ENCODE measurements around the gene GALNT11. TPM values are rescaled to one million over a fixed set of nuclear protein-coding genes. Genes with fewer than 3 reads are reported as not detected.
A peak's percentile ranks its signal among the peaks of the same experiment; 100 is the strongest.

GALNT11 gene
- total and polyA plus RNA-seq, 11 donors = 10.6 to 28.8 (median 22.0) TPM

DNA sequence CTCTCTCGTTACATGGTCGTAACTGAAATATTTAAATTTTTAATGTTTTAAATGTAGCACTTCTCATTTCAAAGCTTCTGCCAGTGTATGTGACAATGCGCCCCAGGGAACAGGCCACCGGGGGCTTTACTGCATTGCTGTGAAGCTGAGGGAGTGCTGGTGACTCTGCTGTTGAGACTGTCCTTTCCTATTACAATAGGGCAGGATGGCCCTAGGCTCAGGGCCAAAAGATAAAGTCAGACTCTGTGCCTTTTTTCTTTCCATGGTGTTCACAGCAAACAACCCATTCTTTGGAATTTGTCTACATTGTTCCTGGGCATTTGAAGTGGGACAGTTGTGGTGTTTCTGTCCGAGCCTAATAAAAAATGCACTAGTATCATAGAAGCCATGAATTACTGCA lies 107.3 kb downstream of the GALNT11 start:
- TF ChIP-seq, protein P1, sequence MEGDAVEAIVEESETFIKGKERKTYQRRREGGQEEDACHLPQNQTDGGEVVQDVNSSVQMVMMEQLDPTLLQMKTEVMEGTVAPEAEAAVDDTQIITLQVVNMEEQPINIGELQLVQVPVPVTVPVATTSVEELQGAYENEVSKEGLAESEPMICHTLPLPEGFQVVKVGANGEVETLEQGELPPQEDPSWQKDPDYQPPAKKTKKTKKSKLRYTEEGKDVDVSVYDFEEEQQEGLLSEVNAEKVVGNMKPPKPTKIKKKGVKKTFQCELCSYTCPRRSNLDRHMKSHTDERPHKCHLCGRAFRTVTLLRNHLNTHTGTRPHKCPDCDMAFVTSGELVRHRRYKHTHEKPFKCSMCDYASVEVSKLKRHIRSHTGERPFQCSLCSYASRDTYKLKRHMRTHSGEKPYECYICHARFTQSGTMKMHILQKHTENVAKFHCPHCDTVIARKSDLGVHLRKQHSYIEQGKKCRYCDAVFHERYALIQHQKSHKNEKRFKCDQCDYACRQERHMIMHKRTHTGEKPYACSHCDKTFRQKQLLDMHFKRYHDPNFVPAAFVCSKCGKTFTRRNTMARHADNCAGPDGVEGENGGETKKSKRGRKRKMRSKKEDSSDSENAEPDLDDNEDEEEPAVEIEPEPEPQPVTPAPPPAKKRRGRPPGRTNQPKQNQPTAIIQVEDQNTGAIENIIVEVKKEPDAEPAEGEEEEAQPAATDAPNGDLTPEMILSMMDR (IDR thresholded peaks at IDR 0.05) = no peak
- no peak for TF ChIP-seq POLR2A (IDR thresholded peaks at IDR 0.05)
- Histone ChIP-seq H3K27ac (no peak overlapping the region), H3K27me3 (no peaks in the 10 kb centered on the region), H3K4me1 (peaks cover 0 to 22% (median 4%) of the 10 kb centered on the region in 12 donors), H3K4me3 (no peak overlapping the region), H3K9me3 (no peaks in the 10 kb centered on the region), H3K36me3 (peaks cover 0 to 89% (median 54%) of the 10 kb centered on the region in 9 donors)
- ATAC-seq (peak in 2 of 4 donors; percentile 37 to 46), DNase-seq (no peak)
- WGBS, 4 donors = 71 to 83% (median 76%) methylated on average over 5 of the region's 5 CpGs
- intact Hi-C loops (cut with DNase I) = no loop called here

GRCh38 chr7:152133804-152134203 lies 108.3 kb downstream of the GALNT11 start:
- H3K27ac ChIP-seq = no peak overlapping the region
- no peaks in the 10 kb centered on the region for H3K27me3 ChIP-seq
- ATAC-seq = peak in 2 of 4 donors; percentile 23 to 24
- H3K36me3 ChIP-seq = peaks cover 0 to 91% (median 54%) of the 10 kb centered on the region in 9 donors
- H3K4me3 ChIP-seq = no peak overlapping the region
- no peak for DNase-seq
- WGBS, 4 donors = 92 to 95% (median 94%) methylated on average over 13 of the region's 13 CpGs
- intact Hi-C loops (cut with DNase I) = no loop called here
- TF ChIP-seq, protein P1 (IDR thresholded peaks at IDR 0.05) = no peak
- TF ChIP-seq POLR2A (IDR thresholded peaks at IDR 0.05) = no peak
- no peaks in the 10 kb centered on the region for H3K9me3 ChIP-seq
- H3K4me1 ChIP-seq = peaks cover 0 to 23% (median 4%) of the 10 kb centered on the region in 12 donors

DNA sequence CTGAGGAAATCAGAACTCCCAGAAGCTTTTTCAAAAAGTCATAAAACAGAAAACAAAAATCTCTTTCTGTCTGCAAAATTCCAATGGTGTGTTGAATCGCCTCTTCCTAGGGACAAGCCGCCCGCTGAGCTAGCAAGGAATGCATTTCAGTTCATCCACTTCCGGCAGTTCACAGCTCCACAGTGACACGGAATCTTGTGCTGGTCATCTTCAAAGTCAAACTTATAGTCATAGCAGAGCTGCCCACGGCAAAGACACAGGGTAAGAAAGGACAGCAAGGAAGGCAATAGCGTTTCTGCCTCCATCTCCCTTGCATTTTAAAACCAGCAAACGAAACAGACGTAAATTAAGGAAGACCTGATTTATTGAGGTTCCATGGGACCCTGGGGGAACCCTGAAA lies 111.2 kb downstream of the GALNT11 start:
- H3K4me3 ChIP-seq = peak overlapping the region in 2 of 12 donors; percentile 3 to 20
- H3K4me1 ChIP-seq = peaks cover 0 to 23% (median 4%) of the 10 kb centered on the region in 12 donors
- H3K27me3 ChIP-seq = no peaks in the 10 kb centered on the region
- 32 to 39% (median 38%) methylated on average over 9 of the region's 9 CpGs for WGBS, 4 donors
- peaks cover 2 to 91% (median 58%) of the 10 kb centered on the region in 9 donors for H3K36me3 ChIP-seq
- TF ChIP-seq, protein P1 (IDR thresholded peaks at IDR 0.05) = no peak
- no peak for TF ChIP-seq POLR2A (IDR thresholded peaks at IDR 0.05)
- DNase-seq = no peak
- intact Hi-C loops (cut with DNase I) = no loop called here
- H3K9me3 ChIP-seq = no peaks in the 10 kb centered on the region
- H3K27ac ChIP-seq = peak overlapping the region in 10 of 12 donors; percentile 2 to 57 (median 20)
- peak in 3 of 4 donors; percentile 62 to 69 (median 68) for ATAC-seq

DNA sequence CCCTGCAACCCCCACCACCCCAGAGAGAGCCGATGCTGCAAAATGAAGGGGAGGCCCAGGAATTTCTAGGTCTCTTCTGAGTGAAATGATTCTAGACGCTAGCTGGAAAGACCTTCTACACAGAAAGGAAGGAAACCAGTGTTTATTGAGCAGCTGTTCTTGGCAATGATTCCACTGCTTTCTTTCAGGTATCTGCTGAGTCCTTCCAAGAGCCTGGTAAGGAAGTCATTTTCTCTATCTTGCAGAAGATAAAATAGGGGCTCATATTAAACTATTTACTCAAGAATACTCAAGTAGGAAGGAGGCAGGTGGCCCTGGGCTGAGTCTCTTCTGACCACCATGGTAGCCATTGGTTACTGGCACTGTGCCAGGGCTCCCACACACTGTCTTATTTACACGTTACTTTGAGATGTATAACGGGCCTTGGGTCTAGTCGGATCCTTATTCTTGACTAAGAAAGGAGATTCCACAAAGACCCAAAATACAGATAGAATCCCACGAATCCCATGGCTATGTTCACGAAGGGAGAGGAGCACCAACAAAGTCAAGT lies 112.1 kb downstream of the GALNT11 start:
- Histone ChIP-seq H3K9me3 (no peaks in the 10 kb centered on the region), H3K36me3 (peaks cover 2 to 91% (median 58%) of the 10 kb centered on the region in 9 donors), H3K27me3 (no peaks in the 10 kb centered on the region), H3K27ac (peak overlapping the region in 3 of 12 donors; percentile 20 to 27 (median 20)), H3K4me3 (no peak overlapping the region), H3K4me1 (peaks cover 0 to 24% (median 4%) of the 10 kb centered on the region in 12 donors)
- WGBS, 4 donors = 69 to 79% (median 73%) methylated on average over 7 of the region's 7 CpGs
- no peak for DNase-seq
- ATAC-seq = peak in 1 of 4 donors; percentile 28
- TF ChIP-seq POLR2A (IDR thresholded peaks at IDR 0.05) = no peak
- TF ChIP-seq, protein P1 (IDR thresholded peaks at IDR 0.05) = no peak
- intact Hi-C loops (cut with DNase I) = no loop called here

All from heart left ventricle (tissue), 16 donors.